GM21528 (cell line): ENCODE measurements around the gene TAF11L14.

Source experiments
- ATAC-seq: cut with Tn5 transposase; IDR thresholded peaks from one replicate; pipeline ENCODE4 v1.9.1; 2021; ENCODE audit warnings: mild to moderate bottlenecking, moderate library complexity; ENCODE audit not compliant: unreplicated experiment, low FRiP score

The TAF11L14 gene

DNA sequence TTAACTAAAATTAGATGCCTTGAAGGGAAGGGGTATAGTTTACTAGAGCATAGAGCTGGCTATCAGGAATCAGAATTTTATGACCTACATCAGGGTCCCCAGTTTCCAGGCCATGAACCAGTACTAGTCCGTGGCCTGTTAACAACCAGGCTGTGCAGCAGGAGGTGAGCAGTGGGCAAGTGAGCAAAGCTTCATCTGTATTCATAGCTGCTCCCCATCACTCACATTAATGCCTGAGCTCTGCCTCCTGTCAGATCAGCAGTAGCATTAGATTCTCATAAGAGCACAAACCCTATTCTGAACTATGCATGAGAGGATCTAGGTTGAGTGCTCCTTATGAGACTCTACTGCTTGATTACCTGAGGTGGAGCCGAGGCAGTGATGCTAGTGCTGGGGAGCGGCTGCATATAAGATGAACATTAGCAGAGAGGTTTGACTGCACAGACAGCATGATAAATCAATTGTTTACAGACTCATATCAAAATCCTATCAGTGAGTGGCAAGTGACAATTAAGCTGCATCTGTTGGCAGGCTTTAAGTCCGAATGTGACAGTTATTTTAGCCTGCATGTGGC lies 44.6 kb downstream of the TAF11L14 start:
- no peak for ATAC-seq

DNA sequence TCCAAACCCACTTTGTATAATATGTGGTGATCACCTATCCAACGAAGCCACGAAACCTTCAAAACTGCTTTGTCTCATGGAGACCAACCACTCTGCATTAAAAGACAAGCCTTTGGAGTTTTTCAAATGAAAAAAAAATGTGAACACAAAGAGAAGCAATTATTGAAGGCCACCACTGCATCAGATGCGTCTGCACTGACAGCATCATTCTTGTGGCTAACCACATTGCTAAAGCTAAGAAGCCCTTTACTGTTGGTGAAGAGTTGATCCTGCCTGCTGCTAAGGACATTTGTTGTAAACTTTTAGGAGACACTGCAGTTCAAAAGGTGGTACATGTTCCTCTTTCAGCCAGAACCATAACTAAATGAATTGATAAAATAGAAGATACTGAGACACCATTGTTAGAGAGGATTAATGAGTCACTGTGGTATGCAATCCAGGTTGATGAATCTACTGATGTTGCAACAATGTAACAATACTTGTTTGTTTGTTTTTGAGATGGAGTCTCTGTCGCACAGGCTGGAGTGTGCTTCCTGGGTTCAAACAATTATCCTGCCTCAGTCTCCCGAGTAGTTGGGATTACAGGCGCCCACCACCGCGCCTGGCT lies 45.4 kb downstream of the TAF11L14 start:
- no peak for ATAC-seq

DNA sequence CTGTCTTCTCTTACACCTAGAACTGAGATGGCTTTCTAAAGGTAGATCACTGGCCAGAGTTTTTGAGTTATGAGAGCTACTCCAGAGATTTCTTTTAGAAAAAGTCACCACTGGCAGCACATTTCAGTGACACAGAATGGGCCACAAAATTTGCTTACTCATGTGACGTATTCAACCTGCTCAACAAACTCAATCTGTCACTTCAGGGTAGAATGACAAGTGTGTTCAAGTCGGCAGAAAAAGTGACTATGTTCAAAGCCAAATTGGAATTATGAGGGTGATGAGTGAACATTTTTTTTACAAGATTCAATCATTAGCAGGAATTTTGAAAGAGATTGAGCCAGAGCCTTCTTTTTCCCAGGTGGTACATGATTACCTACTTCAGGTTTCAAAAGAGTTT lies 46.5 kb downstream of the TAF11L14 start:
- ATAC-seq, result no peak
